Lower leg skin (tissue), 3 donors: Measurements from ENCODE around the gene USP28.

ENCODE experiments used
- CTCF ChIP-seq, 3 donors: fragments of 450-650 bp; IDR thresholded peaks; one replicate each; pipeline ENCODE4 v1.5.1; 2016; ENCODE audit warnings: antibody characterized with exemption in 3 of 3, mild to moderate bottlenecking in 3 of 3, moderate library complexity in 2 of 3
- POLR2A ChIP-seq, 2 donors: fragments of 450-650 bp; IDR thresholded peaks; one replicate each; pipeline ENCODE4 v1.6.1; 2016 to 2017; ENCODE audit warnings: antibody characterized with exemption in 2 of 2, mild to moderate bottlenecking in 1 of 2, moderate library complexity in 1 of 2

GRCh38 chr11:113859665-113860064 is 15.7 kb downstream of the USP28 start:
- TF ChIP-seq POLR2A (IDR thresholded peaks at IDR 0.05) (no peak), CTCF (IDR thresholded peaks at IDR 0.05) (no peak)
